ENCODE measurements around the gene ACVR2A.

Gene ACVR2A

DNA sequence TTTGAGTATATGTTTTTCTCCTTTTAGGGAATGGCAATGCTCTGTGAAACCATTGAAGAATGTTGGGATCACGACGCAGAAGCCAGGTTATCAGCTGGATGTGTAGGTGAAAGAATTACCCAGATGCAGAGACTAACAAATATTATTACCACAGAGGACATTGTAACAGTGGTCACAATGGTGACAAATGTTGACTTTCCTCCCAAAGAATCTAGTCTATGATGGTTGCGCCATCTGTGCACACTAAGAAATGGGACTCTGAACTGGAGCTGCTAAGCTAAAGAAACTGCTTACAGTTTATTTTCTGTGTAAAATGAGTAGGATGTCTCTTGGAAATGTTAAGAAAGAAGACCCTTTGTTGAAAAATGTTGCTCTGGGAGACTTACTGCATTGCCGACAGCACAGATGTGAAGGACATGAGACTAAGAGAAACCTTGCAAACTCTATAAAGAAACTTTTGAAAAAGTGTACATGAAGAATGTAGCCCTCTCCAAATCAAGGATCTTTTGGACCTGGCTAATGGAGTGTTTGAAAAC, 82.3 kb downstream of the ACVR2A start:
- FAIRE-seq: no peak

DNA sequence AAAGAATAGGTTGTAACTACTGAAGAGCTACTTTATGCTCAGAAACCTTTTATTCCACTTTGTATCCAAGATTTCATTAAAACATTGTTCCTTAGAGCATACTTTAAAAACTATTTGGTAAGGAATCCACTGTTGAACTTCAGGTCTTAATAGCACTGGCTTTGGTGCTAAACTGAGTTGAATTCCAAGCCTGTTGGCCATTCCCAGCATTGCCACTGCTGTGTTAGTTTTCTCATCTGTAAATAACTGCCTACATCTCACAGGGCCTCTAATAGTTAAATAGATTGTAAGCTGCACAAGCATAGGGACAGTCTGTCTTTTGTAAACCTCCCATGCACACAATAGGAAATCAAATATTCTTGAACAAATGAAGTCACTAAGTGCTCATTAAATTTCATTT, 89.1 kb downstream of the ACVR2A start:
- FAIRE-seq: no peak

DNA sequence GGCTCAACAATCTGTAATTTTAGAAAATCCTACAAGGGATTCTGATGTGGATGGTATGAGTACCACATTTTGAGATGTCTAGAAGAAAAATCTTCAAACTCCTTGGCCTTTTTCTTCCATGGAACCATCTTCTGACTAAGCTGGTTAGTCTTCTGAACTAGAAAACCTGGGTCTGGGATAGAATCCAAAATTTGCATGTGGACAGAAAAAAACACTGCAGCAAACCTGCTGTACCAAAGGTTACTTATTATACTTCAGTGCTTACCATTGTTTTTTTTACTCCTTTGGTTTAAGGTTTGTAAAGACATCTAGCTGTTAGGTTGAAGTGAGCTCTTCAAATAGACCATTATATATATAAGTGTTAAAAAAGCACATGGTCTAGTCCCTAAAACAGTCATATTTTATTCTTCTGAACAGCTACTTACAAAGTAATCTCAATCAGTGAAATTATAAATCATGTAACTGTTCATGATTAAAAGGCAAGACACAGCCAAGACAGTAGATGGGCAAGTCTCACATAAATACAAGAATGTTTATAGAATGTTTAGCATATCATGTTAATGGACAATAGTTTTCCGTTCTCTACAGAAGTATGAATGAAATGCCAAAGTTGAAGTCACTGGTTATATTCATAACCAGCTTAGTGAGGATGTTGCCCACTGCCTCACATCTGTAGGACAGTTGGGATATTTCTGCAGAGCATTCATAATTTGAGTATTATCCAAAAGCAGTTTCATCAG, 90.2 kb downstream of the ACVR2A start:
- no peak for FAIRE-seq

DNA sequence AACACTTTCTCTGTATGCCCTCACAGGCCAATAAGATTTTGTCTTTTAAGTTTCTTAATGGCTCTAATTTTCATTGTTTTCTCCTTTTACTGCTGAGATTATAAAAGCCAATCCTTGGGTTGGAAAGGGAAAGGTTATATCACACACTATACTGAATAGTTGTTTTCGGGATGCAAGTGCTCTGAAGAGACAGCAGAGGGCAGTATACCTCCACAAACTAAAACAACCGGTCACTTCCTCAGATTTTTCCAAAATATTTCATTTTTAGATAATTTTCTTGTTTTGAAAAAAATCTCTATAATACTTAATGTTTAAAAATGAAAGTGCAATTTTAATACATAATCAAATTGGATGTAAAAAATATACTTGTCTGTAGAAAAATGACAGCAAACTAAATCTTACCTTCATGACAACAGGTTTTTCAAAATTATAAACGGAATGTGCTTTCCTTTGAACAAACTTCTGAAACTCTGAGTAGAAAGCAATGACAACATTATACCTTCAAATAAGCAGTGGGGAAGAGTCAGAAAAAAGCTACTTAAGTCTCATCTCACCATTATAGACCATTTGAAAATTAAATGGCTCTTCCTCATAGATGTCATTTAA, 93.0 kb downstream of the ACVR2A start:
- FAIRE-seq: peak; percentile 98

DNA sequence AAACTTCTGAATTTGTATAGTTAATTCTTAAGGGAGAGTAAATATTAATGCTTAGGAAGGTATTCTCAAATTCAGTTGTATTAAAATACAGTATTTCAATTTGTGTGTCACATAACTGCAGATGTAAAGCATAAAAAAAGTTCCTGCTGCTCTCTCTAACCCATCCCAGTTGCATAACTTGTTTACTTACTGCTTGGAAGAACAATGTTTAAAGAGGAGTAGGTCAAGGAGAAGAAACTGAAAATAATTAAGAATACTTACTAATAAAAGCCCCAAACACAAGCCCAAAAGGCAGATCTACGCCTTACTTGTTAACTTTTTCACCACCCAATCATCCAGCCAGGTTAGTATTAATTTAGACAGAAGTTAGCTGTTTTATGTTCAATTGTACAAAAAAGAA, 94.5 kb downstream of the ACVR2A start:
- no peak for FAIRE-seq

DNA sequence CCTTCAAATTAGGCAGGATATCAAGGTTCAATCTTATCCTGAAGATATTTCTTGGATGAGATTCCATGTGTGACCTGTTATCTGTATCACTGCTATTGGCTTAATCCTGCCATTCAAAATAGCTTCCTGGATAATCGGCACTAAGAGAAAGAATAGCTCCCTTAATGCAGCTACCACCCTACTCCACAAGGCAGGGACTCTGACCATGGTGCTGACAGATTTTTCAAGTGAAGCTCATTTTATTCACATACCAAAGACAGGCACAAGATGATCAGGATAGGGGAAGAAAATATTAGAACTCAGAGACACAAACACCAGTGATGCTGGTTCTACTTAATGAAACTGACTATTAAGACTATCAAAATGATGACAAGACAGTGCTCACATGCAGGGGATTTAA, 100.8 kb downstream of the ACVR2A start:
- no peak for FAIRE-seq

DNA sequence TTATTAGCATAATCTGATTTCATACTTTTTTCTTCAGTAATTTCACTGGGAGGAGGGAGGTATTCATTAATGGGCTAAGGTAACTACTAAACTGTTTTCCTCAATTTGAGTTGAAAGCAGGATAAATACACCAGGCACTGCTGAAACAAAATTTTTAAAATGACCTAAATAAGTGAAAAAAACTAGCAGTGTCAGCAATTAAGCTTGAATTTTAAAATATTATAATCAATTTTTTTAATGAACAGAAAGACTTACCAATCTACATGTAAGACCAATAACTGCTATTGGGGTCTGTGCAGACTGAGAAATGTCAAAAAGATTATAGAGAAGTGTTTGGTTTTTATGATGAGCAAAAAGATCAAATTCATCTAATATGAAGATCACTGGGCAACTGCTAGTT, 107.3 kb downstream of the ACVR2A start:
- no peak for FAIRE-seq

DNA sequence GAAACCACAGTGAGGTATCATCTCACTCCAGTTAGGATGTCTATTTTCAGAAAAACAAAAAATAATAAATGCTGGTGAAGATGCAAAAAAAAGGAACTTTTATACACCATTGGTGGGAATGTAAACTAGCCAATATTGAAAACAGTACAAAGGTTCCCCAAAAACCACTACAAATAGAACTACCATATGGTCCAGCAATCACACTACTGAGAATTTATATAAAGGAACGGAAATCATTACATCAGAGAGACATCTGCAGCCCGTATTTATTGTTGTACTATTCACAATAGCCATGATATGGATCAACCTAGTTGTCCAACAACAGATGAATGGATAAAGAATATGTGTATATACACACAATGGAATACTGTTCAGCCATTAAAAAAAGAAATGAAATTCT, 123.7 kb downstream of the ACVR2A start:
- no peak for FAIRE-seq

- FAIRE-seq: no peak
Observed at GRCh38 chr2:147976102-147976501, 131.3 kb downstream of the ACVR2A start.

- FAIRE-seq: no peak
Observed at GRCh38 chr2:147977679-147978078, 132.8 kb downstream of the ACVR2A start.
